Panc1 (cell line): ENCODE measurements around the gene HNRNPD. TPM values are rescaled to one million over a fixed set of nuclear protein-coding genes. Genes with fewer than 3 reads are reported as not detected.
"Not testable (repeated sequence)": the region's sequence is repeated elsewhere in the genome, so short reads cannot be mapped to it uniquely, and the experiment has no call there.

ENCODE experiments used
- ATAC-seq: fragments of 200-7000 bp; cut with Tn5 transposase; 2 replicates; pipeline ENCODE4 v1.9.1; 2020; ENCODE audit warnings: mild to moderate bottlenecking, moderate library complexity
- BruUV-seq: library from RNA; stranded (reverse); fragments of 400-500 nt; replicated peaks from 2 replicates; lab custom pipeline; 2021; lab: Mats Ljungman, UMichigan
- CTCF ChIA-PET: fragments of 300-600 bp; sonication (Branson Sonifier 250); formaldehyde crosslinking; loops from one replicate; lab custom pipeline; 2022; ENCODE audit warnings: antibody characterized with exemption; lab: Charles Lee
- POLR2A ChIA-PET: fragments of 300-600 bp; sonication (Branson Sonifier 250); formaldehyde crosslinking; loops from one replicate; lab custom pipeline; 2022; ENCODE audit warnings: antibody characterized with exemption; lab: Charles Lee
- DNase-seq: peaks from one replicate; pipeline ENCODE4 v3.0.0-alpha.2; 2010; ENCODE audit warnings: low read depth, low spot score
- H3K27ac ChIP-seq: 2 replicates; pipeline ENCODE4 v1.5.1; 2011; ENCODE audit warnings: mild to moderate bottlenecking, low read length, inconsistent platforms
- H3K27me3 ChIP-seq: fragments of 200-500 bp; sonication (Bioruptor generic); 2 replicates; pipeline ENCODE4 v1.6.0; 2014; ENCODE audit warnings: low read length, inconsistent platforms; ENCODE audit not compliant: control insufficient read depth, insufficient read depth
- H3K36me3 ChIP-seq: fragments of 200-500 bp; sonication (Bioruptor generic); 2 replicates; pipeline ENCODE4 v1.5.1; 2014; ENCODE audit warnings: inconsistent platforms, mild to moderate bottlenecking, low read length, moderate library complexity; ENCODE audit not compliant: control insufficient read depth, insufficient read depth
- H3K4me1 ChIP-seq: 2 replicates; pipeline ENCODE4 v1.5.1; 2011; ENCODE audit warnings: inconsistent platforms, mild to moderate bottlenecking, low read length, moderate library complexity; ENCODE audit not compliant: control insufficient read depth, insufficient read depth
- H3K4me3 ChIP-seq, 2 experiments: 2 replicates each; pipeline ENCODE4 v1.5.1; 2011 to 2012; ENCODE audit warnings: low read depth in 2 of 2, low read length in 2 of 2, mild to moderate bottlenecking in 2 of 2, inconsistent platforms in 1 of 2, moderate library complexity in 1 of 2
- H3K9me3 ChIP-seq: fragments of 200-500 bp; sonication (Bioruptor generic); 2 replicates; pipeline ENCODE4 v1.5.1; 2014; ENCODE audit warnings: low read depth, mild to moderate bottlenecking, inconsistent platforms, low read length, moderate library complexity; ENCODE audit not compliant: control insufficient read depth, insufficient read depth
- CTCF ChIP-seq: fragments of 450-650 bp; IDR thresholded peaks from 2 replicates; pipeline ENCODE4 v1.5.1; 2017; ENCODE audit warnings: mild to moderate bottlenecking
- POLR2AphosphoS5 ChIP-seq: IDR thresholded peaks from 2 replicates; pipeline ENCODE4 v1.6.1; 2012; ENCODE audit warnings: mild to moderate bottlenecking, low read depth, low read length, moderate library complexity
- REST ChIP-seq, 2 experiments: IDR thresholded peaks; 2 replicates each; pipeline ENCODE4 v1.6.1; 2011 to 2012; ENCODE audit warnings: low read depth in 2 of 2, control low read depth in 1 of 2, low read length in 1 of 2, mild to moderate bottlenecking in 1 of 2, moderate library complexity in 1 of 2; ENCODE audit not compliant: insufficient read depth in 1 of 2
- SIN3A ChIP-seq: IDR thresholded peaks from 2 replicates; pipeline ENCODE4 v1.6.1; 2012; ENCODE audit warnings: low read depth, mild to moderate bottlenecking, low read length, moderate library complexity, borderline replicate concordance; ENCODE audit not compliant: insufficient read depth
- TCF7L2 ChIP-seq: IDR thresholded peaks from 2 replicates; pipeline ENCODE4 v1.6.1; 2011; ENCODE audit warnings: mild to moderate bottlenecking, low read depth, low read length, inconsistent platforms
- in situ Hi-C: cut with HindIII; loops from 2 replicates; pipeline ENCODE4 v1.10.0; 2016; ENCODE audit warnings: low sequenced_read_pairs, low pct_unique_long_range_greater_than_20kb
- intact Hi-C: fragments of 100-400 bp; cut with micrococcal nuclease; formaldehyde crosslinking; loops from one replicate; pipeline ENCODE4 v1.10.0; 2022; ENCODE audit not compliant: unreplicated experiment
- total RNA-seq: library from RNA; stranded (reverse); gene quantifications from one replicate; pipeline ENCODE4 v1.2.1, GENCODE V29; 2021; ENCODE audit not compliant: unreplicated experiment

HNRNPD gene
- total RNA-seq, 1 experiment from 2014 or later, result 170 TPM

GRCh38 chr4:82335043-82335442 lies 38.7 kb downstream of the HNRNPD start:
- BruUV-seq, result no TSS peak
- in situ Hi-C loops, result no loop called here
- CTCF ChIA-PET, result no interaction called here
- intact Hi-C loops, result no loop called here
- TF ChIP-seq TCF7L2, result no peak
- TF ChIP-seq SIN3A, result no peak
- TF ChIP-seq POLR2AphosphoS5, result no peak
- no peak for TF ChIP-seq REST (IDR thresholded peaks at IDR 0.05; ENCODE audit: insufficient read depth in 1 of 2, low read depth in 2 of 2, low read length in 1 of 2)
- no peak for TF ChIP-seq CTCF
- no peaks in the 10 kb centered on the region for H3K4me1 ChIP-seq
- ATAC-seq (no peak), DNase-seq (no peak)
- H3K9me3 ChIP-seq, result no peaks in the 10 kb centered on the region
- H3K36me3 ChIP-seq, result no peaks in the 10 kb centered on the region
- H3K27me3 ChIP-seq, result no peaks in the 10 kb centered on the region
- no peak overlapping the region for H3K4me3 ChIP-seq
- no peak overlapping the region for H3K27ac ChIP-seq
- POLR2A ChIA-PET, result no interaction called here

GRCh38 chr4:82333641-82334040 lies 40.1 kb downstream of the HNRNPD start:
- in situ Hi-C loops, H3K4me3 ChIP-seq, intact Hi-C loops, H3K27ac ChIP-seq, ATAC-seq, POLR2A ChIA-PET, H3K27me3 ChIP-seq, DNase-seq, H3K4me1 ChIP-seq, BruUV-seq, CTCF ChIA-PET, H3K9me3 ChIP-seq, H3K36me3 ChIP-seq: not testable (repeated sequence)

- Histone ChIP-seq H3K4me1 (no peaks in the 10 kb centered on the region), H3K27ac (no peak overlapping the region), H3K27me3 (no peaks in the 10 kb centered on the region), H3K9me3 (no peaks in the 10 kb centered on the region), H3K4me3 (no peak overlapping the region), H3K36me3 (no peaks in the 10 kb centered on the region)
- TF ChIP-seq TCF7L2 (no peak), REST (IDR thresholded peaks at IDR 0.05; ENCODE audit: insufficient read depth in 1 of 2, low read depth in 2 of 2, low read length in 1 of 2) (no peak), SIN3A (no peak), POLR2AphosphoS5 (no peak), CTCF (no peak)
- in situ Hi-C loops (no loop called here), intact Hi-C loops (no loop called here)
- ChIA-PET CTCF (no interaction called here), POLR2A (interaction anchor here (0.6 kb wide), 1 partner anchor 1165 kb away, joined by 3 read pairs; no protein-coding TSS in a partner anchor)
- BruUV-seq, result no TSS peak
- DNase-seq, result no peak
- ATAC-seq, result no peak
Observed at GRCh38 chr4:82331814-82332213, 42.0 kb downstream of the HNRNPD start.
